Measurements from ENCODE around the gene WDR93.
A peak's percentile ranks its signal among the peaks of the same experiment; 100 is the strongest.

WDR93 gene

DNA sequence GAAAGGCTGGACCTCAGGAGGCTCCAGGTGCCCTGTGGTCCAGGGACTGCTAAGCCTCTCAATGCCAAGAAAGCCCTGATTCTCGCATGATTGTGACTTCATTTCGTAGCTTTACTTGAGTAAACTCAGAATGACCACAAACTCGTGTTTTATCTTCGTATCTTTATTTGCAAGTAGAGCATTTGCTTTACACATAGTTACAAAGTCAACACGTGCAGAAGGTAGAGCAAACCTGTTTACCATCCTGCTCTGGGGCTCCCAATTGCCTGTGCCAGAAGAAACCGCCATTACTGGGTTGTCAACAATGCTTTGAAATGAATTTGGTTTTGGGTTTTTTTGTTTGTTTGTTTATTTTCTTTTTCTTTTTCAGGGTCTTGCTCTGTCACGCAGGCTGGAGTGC, 66.3 kb downstream of the WDR93 start:
- peak overlapping the region; percentile 90 for H3K27ac ChIP-seq

GRCh38 chr15:89758283-89758682, 67.7 kb downstream of the WDR93 start:
- TF ChIP-seq, protein P1, sequence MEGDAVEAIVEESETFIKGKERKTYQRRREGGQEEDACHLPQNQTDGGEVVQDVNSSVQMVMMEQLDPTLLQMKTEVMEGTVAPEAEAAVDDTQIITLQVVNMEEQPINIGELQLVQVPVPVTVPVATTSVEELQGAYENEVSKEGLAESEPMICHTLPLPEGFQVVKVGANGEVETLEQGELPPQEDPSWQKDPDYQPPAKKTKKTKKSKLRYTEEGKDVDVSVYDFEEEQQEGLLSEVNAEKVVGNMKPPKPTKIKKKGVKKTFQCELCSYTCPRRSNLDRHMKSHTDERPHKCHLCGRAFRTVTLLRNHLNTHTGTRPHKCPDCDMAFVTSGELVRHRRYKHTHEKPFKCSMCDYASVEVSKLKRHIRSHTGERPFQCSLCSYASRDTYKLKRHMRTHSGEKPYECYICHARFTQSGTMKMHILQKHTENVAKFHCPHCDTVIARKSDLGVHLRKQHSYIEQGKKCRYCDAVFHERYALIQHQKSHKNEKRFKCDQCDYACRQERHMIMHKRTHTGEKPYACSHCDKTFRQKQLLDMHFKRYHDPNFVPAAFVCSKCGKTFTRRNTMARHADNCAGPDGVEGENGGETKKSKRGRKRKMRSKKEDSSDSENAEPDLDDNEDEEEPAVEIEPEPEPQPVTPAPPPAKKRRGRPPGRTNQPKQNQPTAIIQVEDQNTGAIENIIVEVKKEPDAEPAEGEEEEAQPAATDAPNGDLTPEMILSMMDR (IDR thresholded peaks at IDR 0.05): no peak
- H3K27ac ChIP-seq: no peak overlapping the region

More for the DNA sequence above, 66.3 kb downstream of the WDR93 start:
- TF ChIP-seq ZFX (IDR thresholded peaks at IDR 0.05; ENCODE audit: borderline replicate concordance): no peak
- TF ChIP-seq, protein P1 (IDR thresholded peaks at IDR 0.05): no peak

DNA sequence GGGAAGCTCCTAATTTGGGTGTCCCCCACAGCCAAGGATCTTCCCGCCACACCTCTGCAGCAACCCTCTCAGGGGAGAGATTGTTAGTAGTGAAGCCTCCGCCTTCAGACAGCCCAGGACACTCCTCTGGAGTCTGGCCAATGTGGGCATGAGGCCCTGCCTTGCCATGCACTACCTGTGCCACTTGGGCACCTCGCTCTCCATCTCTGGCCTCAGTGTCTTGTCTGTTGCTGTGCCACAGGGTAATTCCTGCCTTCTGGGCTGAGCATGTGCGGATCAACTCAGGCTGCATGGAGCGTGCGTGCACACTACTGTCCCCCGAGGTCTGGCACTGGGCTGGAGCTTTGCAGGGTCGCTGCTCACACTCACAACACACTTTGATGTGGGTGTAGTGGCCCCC, 68.4 kb downstream of the WDR93 start:
- H3K27ac ChIP-seq: no peak overlapping the region
- TF ChIP-seq ZFX (IDR thresholded peaks at IDR 0.05; ENCODE audit: borderline replicate concordance): no peak
- TF ChIP-seq, protein P1 (IDR thresholded peaks at IDR 0.05): no peak

GRCh38 chr15:89759835-89760234, 69.2 kb downstream of the WDR93 start:
- H3K27ac ChIP-seq: 0 out of 2 replicates have a peak overlapping the region, but pooled peaks have one; percentile 2
- TF ChIP-seq, protein P1 (IDR thresholded peaks at IDR 0.05): no peak
- TF ChIP-seq ZFX (IDR thresholded peaks at IDR 0.05; ENCODE audit: borderline replicate concordance): no peak

- H3K27ac ChIP-seq: 0 out of 2 replicates have a peak overlapping the region, but pooled peaks have one; percentile 2
- TF ChIP-seq ZFX (IDR thresholded peaks at IDR 0.05; ENCODE audit: borderline replicate concordance): no peak
- TF ChIP-seq, protein P1 (IDR thresholded peaks at IDR 0.05): peak; percentile 97
Observed at GRCh38 chr15:89760303-89761008, 69.8 kb downstream of the WDR93 start.

GRCh38 chr15:89761009-89761831, 70.6 kb downstream of the WDR93 start:
- no peak overlapping the region for H3K27ac ChIP-seq

More at GRCh38 chr15:89761009-89761831, 70.6 kb downstream of the WDR93 start:
- TF ChIP-seq, protein P1 (IDR thresholded peaks at IDR 0.05): peak; percentile 70
- no peak for TF ChIP-seq ZFX (IDR thresholded peaks at IDR 0.05; ENCODE audit: borderline replicate concordance)
